ENCODE measurements around the gene ADSS2.
"Not testable (repeated sequence)": the region's sequence is repeated elsewhere in the genome, so short reads cannot be mapped to it uniquely, and the experiment has no call there.

Gene ADSS2

DNA sequence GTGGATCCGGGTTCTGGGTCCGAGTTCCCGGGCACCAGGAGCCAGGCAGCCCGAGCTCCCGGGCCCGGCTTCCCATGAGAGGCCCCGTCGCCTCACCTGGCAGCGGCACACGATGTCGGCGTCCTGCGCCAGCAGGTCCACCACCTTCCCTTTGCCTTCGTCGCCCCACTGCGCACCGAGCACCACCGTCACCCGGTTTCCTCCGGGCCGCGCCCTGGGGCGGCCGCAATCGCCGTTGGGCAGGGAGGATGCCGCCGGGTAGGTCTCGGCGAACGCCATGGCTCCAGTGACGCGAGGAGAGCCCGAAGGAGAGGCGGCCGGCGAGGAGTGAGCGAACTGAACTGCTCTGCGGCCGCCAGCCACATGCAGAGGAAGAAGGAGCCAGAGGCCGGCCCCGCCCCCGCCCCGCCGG, at the start of gene ADSS2:
ADSS2 (minus strand) TSS at position 371 of the 412 bp plus-strand sequence; CDS start at position 279, 92 bp downstream.
- DNase-seq (ENCODE audit: low read depth): no peak

DNA sequence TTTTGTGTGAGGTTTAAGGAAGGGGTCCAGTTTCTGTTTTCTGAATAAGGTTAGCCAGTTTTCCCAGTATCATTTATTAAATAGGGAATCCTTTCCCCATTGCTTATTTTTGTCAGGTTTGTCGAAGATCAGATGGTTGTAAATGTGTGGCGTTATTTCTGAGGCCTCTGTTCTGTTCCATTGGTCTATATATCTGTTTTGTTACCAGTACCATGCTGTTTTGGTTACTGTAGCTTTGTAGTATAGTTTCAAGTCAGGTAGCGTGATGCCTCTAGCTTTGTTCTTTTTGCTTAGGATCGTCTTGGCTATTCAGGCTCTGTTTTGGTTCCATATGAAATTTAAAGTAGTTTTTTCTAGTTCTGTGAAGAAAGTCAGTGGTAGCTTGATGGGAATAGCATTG, 48.8 kb upstream of the ADSS2 start:
- not testable (repeated sequence) for DNase-seq (ENCODE audit: low read depth)

DNA sequence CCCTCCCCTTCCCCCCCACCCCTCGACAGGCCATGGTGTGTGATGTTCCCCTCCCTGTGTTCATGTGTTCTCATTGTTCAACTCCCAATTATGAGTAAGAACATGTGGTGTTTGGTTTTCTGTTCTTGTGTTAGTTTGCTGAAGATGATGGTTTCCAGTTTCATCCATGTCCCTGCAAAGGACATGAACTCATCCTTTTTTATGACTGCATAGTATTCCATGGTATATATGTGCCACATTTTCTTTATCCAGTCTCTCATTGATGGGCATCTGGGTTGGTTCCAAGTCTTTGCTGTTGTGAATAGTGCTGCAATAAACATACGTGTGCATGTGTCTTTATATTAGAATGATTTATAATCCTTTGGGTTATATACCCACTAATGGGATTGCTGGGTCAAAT, 47.8 kb upstream of the ADSS2 start:
- not testable (repeated sequence) for DNase-seq (ENCODE audit: low read depth)

DNA sequence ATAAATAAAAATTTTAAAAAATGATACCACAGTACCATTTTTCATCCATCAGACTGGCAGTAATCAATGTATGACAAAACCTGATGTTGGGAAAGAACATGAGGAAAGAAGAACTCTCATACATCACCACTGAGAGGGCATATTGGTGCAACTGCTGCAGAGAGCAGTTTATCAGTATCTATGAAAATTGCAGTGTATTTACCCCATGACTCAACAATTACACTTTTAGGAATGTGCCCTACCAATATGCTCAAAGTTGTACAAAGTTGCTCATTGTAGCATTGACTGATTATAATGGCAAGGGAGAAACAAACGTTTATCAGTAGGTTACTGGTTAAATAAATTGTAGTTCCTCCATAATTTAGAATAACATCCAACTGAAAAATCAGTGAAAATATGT, 46.1 kb upstream of the ADSS2 start:
- no peak for DNase-seq (ENCODE audit: low read depth)

DNA sequence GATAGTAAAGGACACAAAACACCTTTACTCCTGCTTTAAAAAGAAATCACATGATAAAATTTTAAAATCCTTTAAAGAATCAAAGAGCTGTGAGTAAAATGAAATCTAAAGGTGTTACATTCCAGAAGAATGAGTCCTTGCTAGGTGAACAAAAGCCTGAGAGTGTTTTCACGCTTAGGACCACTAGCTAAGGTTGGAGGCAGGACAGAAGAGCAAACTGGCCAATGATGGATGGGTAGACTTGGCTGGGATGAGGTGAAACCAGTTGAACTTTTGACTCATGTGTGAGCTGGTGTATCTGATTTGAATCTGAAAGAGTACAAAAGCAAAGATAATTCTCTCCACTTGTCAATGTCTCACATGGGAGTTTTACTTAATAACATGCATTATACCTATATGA, 44.5 kb upstream of the ADSS2 start:
- no peak for DNase-seq (ENCODE audit: low read depth)

DNA sequence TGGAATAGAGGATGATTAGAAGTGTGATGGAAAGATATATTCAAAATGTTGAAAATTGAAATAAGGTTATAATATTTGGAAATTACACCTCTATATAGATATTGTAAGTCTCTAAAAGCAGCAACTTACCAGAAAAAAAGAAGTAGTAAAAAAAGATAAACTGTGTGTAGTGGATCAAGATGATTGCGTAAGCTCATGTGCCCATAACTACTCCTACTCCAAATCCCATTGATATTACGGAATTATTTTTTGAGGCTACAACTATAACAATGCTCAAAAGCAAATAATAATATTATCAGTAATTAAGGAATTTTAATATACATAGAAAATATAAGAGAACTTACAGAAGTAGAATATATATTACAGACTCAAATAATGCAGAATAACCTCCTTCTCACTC, 42.9 kb upstream of the ADSS2 start:
- no peak for DNase-seq (ENCODE audit: low read depth)

DNA sequence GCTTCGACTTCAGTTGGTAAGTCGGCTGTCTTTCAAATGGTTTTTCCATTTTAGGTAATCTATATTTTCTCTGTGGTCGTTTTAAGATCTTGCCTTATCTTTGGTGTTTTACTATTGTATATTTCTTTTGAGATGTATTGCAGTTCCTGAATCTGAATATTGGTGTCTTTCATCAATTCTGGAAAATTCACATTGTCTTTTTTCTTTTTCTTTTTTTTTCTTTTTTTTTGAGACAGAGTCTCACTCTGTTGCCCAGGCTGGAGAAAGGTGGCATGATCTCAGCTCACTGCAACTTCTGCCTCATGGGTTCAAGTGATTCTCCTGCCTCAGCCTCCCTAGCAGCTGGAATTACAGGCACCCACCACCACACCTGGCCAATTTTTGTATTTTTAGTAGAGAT, 33.3 kb upstream of the ADSS2 start:
- DNase-seq (ENCODE audit: low read depth): not testable (repeated sequence)

DNA sequence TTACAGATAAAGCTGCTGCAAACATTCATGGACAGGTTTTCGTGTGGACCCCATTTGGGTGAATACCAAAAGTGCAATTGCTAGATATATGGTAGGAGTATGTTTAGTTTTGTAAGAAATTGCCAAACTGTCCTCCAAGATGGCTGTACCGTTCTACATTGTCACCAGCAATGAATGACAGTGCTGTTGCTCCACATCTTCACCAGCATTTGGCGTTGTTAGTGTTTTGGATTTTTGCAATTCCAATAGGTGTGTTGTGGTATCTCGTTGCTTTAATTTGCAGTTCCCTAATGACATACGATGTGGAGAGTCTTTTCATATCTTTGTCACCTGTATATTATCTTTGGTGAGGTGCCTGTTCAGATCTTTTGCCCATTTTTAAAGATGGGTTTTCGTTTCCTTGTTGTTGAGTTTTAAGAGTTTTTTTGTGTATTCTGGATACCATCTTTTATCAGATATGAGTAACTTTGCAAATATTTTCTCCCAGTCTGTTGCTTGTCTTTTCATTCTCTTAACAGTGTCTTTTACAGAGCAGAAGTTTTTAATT, 21.4 kb upstream of the ADSS2 start:
- DNase-seq (ENCODE audit: low read depth): no peak

DNA sequence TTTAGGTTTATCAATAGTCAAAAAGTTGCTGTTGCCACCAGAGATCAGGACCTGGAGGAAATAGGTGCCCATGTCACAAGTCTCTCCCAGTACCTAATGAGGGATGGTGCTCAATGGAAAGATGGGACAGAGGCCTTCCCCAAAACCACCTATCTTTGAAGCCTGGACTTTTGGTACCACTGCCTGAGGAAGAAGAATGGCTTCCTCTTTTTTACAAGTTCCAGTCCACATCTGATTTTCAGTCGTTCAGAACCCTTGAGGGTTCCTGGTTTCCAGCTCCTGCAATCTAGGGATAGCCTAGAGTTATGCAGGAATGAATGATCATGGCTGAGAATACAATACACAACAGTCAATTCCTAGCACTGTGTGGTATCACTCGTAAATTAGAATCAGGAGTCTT, 15.0 kb upstream of the ADSS2 start:
- DNase-seq (ENCODE audit: low read depth): no peak

DNA sequence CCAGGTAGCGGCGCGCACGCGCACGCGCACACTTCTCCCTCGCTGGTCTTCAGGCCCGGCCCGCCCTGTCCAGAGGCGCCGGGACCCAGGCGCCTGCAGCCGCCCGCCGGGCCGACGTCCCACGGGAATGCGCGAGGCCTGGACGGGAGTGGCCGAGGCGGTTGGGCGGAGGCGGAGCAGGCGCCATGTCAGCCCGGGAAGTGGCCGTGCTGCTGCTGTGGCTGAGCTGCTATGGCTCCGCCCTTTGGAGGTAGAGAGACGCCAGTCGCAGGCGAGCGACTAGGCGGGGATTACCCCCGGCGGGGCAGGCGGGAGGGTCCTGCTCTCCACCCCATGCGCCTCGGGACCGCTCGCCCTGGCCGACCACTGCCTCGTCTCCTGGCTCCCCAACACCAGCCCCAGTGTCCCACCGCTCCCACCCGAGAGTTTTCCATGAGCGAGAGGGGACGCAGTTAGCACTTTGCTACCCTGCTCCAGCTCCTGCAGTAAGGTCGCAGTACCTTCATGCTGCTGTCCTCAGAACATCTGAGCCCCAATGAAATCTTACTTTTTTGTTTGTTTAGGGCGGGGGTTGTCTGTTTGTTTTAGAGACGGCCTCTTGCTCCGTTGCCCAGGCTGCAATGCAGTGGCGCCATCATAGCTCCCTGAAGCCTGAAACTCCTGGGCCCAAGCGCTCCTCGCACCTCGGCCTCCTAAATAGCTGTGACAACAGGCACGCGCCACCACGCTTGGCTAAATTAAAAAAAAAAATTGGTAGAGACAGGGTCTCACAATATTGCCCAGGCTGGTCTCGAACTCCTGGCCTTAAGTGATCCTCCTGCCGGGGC, 9.7 kb upstream of the ADSS2 start, which contains the start of gene CATSPERE:
CATSPERE (plus strand) TSS at position 29 of the 827 bp plus-strand sequence; CDS start at position 186, 157 bp downstream.
- DNase-seq (ENCODE audit: low read depth): peak; percentile 57

DNA sequence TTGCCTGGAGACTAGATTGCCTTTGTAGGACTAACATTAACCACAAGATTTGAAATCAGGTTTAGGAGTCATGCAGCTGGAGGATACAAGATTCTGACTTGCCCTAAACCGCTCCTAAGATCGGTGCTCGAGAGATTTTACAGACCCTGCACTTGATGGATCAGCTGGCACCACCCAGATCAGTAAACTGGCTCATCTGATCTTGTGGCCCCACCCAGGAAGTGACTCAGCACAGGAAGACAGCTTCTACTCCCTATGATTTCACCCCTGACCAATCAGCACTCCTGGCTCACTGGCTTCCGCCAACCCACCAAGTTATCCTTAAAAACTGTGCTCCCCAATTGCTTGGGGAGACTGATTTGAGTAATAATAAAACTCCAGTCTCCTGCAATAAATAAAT, 8.5 kb upstream of the ADSS2 start:
- DNase-seq (ENCODE audit: low read depth): peak; percentile 6

DNA sequence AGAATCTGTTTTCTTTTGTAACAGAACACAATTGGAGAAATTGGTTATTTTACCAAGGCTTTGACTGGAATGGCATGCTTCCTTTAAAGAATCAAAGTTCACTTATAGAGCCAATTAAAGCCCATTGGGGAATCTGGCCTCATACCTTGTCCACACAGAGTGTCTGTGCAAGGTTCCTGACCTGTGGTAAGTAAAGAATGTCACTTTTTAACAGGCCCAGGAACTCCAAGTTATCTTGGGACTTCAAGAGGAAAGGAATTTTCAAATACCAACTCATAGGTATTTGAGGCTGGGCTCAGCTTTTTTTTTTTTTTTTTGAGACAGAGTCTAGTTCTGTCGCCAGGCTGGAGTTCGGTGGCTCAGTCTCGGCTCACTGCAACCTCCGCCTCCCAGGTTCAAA, 7.1 kb upstream of the ADSS2 start:
- no peak for DNase-seq (ENCODE audit: low read depth)

DNA sequence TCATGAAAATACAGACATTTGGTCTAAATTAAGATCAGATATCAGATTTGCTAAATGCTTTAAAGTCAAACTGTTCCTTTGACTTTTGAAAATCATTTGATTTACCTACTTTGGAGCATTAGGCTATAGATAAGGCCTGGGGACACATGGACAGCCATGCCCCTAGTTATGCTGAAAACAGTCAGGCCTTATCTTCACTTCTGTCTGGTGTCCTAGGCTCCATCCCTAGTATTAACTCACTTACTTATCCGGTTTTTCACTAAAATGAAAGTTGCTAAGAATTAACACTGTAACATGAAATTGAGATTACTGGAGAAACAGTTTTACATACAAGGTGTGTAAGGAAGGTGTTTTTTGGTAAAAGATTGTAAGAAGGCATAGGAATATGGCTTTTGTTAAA, 4.9 kb upstream of the ADSS2 start:
- no peak for DNase-seq (ENCODE audit: low read depth)

DNA sequence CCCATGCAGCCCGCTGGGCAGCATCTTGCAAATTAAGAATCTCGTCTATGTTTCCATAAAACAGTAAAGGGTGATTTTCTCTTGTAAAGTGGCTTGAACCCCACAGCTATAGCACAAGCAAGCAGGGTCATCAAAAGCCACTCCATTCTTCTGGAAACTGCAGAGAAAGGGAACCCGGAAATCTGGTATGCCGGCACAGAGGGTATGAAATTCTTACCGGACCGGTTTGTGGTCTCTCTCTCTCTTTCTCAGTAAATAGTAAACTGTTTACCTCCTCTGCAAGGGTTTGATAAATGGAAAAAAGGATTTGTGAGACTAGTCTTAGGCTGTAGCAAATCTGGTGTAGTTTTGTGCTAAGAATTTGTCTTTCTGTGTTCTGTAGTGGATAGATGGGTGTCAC, 2.7 kb upstream of the ADSS2 start:
- no peak for DNase-seq (ENCODE audit: low read depth)

DNA sequence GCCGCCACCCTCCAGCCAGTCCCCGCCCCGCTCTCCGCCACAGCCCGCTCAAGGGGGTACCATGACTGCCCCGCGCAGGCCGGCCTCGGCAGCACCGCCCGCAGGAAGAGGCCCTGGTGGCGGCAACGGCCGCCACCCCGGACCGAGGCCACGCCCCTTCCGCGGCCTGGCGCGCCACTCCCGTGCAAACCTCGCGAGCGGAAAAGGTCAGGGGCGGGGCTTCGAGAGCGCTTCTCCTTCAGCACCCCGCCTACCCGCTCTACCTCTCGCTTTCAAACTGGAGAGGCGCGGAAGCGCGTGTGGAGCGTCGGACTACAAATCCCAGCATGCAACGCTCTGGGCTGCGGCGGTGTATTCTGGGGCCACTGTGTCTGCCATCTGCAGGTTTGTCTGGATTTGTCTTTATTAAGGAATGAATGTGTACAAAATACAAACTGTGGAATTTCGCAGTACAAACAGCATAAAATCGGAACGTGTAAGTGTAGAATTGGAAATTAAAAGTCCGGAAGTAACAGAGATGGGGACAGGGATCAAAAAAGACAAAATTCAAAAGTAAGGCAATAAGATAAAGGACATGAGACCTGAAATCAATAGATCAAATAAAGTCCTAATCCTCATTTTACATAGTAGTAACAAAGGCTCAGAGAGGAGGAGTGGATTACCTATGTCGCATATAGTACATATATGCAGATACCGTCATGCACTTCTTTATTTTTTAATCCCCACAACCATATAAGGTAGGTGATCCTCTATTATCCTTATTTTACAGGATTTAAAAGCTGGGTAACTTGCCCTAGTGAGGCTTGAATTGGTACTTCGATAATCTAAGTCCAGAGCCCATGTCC, 464 bp upstream of the ADSS2 start:
- DNase-seq (ENCODE audit: low read depth): peak; percentile 99

DNA sequence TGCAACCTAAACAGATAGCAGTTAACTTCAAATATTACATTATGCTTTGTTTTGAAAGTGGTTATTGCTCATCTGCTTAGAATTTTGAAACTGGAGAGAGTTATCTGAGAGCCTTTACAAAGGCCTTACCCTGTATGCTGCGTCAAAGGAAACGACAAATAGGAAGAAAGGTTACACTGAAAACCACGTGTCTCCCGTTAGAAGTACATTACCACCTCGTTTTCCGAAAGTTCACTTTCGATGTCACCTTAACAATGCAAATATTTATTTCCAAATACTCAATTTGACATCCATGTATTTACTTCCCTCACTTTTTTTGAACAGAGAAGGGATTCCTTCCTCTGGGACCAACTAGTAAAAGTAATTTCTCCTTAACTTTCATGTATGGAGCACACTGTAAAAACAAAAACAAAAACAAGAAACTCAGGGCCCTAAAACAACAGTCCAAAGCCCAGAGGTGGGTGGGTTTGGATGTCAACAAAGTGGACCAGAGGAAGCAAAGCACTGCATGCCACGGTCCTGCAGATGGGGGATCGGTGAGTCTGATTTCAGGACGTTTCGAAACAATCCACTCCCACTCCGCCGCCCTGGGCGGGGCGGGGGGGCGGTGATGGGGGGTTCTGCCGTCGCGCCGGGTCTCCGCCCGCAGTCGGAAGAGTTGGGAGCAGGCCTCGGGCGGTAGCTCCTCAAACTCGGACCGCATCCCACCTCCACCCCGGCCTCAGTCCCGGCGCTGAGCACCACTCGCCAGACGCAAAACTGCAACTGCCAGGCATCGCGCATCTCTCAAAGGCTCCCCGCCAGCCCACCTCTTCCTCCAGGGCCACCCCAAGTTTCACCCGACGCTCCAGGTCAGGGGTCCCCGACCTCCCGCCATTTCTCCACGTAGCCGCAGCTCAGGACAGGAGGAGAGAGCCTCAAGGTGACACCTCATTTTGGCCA, 841 bp downstream of the ADSS2 start:
- peak; percentile 55 for DNase-seq (ENCODE audit: low read depth)

DNA sequence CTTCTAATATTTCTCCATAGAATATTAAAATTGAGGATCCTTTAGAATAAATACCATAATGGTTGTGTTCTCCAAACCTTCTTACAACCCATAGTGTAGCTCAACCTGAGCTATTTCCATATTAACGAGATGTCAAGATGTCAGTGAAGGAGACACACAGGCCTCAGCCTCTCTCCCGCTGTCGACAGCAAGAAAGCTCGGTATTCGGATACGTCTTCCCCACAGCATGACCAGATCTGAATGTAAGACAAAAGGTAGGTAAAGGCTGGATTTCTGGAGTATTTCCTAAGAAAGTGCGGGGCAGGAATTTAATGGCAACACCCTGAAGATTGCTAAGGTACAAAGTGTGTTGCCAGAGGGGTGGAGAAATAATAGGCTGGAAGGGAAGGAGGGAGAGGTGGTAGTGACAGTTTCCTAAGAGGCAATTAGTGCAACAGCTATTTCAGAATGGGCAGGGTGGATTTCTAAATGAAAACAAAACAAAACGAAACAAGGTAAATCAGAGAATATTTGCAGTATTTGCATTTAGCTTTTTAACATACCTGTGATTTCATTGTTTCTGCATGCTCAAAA, 1.7 kb downstream of the ADSS2 start:
- no peak for DNase-seq (ENCODE audit: low read depth)

DNA sequence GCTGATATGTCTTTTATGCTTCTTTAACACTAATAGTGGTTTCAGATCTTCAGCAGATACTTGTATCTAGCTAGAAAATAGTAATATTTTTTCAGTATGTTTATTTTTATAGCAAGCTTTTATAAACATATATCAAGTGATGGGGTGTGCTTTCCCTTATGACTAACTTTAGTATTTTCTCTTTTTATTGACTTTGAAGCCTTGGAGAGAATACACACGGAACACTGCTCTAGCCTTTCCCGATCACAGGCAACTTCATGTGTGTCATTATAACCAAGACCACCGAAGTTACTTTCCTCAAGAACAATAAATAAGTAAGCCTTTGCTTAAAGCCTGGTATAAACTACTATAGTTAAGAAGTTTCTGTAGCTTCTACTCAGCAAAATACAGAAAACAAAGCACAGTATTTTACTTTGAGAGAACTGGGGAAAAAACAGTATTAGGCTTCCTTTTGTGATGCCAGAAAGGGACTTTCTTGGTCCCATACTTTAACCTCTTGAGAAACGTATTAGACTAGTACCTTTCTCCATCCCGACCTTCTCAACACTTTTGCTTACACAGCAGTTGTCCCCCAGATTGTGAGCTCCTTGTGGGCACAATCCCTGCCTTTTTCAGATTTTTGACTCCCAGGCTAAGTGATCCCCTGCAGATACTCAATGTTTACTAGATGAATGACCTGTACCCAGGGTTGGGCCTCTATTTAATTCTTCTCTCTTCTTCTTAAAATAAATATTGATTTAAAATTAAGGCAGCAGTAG, 3.3 kb downstream of the ADSS2 start:
- no peak for DNase-seq (ENCODE audit: low read depth)

DNA sequence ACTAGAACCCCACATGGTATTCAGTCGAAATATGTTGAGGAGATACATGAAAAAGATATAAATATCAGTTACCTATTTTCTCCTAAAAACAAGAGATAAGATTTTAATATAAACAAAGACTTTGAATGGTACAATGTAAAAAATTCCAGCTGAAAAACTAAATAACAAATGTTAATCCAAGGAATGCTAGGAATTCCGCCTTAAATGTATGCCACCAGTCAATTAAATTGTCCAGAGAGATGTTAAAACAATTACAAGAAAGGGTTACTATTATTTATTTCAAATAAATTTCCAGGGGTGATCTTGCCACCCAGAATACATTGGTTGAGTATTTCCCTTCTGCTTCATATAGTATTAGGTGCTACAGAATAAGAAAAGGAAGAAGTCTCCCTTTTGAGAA, 4.2 kb downstream of the ADSS2 start:
- no peak for DNase-seq (ENCODE audit: low read depth)

DNA sequence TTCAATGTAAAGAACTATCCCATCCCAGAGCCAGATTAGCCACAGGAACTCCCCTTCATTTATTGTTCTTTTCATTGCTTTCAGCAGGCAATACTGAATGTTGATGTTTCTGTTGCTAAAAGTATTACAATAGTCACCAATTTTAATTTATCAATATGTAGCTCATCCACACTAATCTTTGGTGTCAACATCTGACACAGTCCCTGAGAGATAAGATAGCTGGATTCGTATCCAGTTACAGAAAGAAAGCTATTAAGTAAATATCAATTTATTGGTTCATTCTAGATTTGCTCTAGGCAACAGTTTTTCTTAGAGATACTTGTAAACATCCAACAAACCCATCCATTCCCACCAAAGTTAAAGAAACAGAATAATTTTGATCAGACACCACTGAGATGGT, 4.7 kb downstream of the ADSS2 start:
- DNase-seq (ENCODE audit: low read depth): no peak
